CD4-positive, alpha-beta T cell treated with Interleukin-4 for 1 hour (primary cell): ENCODE data around the gene STOML1.
A peak's percentile ranks its signal among the peaks of the same experiment; 100 is the strongest.
"Not testable (repeated sequence)": the region's sequence is repeated elsewhere in the genome, so short reads cannot be mapped to it uniquely, and the experiment has no call there.

Source experiments
- DNase-seq, 2 donors: peaks; one replicate each; pipeline ENCODE4 v3.0.0-alpha.2; 2020 to 2022

The STOML1 gene

GRCh38 chr15:73986055-73986775 is 5.9 kb downstream of the STOML1 start:
- DNase-seq, result no peak

GRCh38 chr15:73985101-73985873 is 6.8 kb downstream of the STOML1 start:
- no peak for DNase-seq

- no peak for DNase-seq
These were observed 7.7 kb downstream of the STOML1 start for GRCh38 chr15:73984208-73984979.

GRCh38 chr15:73983773-73984172 is 8.3 kb downstream of the STOML1 start:
- no peak for DNase-seq

GRCh38 chr15:73983211-73983727 is 8.8 kb downstream of the STOML1 start:
- DNase-seq, result no peak

GRCh38 chr15:73982222-73982962 is 9.7 kb downstream of the STOML1 start:
- peak in 1 of 2 donors; percentile 34 for DNase-seq

GRCh38 chr15:73981761-73982221 is 10.3 kb downstream of the STOML1 start:
- DNase-seq, result no peak

GRCh38 chr15:73979636-73980035 is 12.5 kb downstream of the STOML1 start:
- no peak for DNase-seq

GRCh38 chr15:73978896-73979295 is 13.2 kb downstream of the STOML1 start:
- DNase-seq, result no peak

- peak; percentile 38 to 51 for DNase-seq
These were observed 16.5 kb downstream of the STOML1 start for GRCh38 chr15:73975440-73976125.

GRCh38 chr15:73973683-73974200 is 18.4 kb downstream of the STOML1 start:
- not testable (repeated sequence) for DNase-seq

GRCh38 chr15:73972984-73973682 is 19.0 kb downstream of the STOML1 start:
- peak; percentile 81 to 84 for DNase-seq

- no peak for DNase-seq
These were observed 22.8 kb downstream of the STOML1 start for GRCh38 chr15:73969151-73969759.

- no peak for DNase-seq
These were observed 23.6 kb downstream of the STOML1 start for GRCh38 chr15:73968461-73968860.

- peak in 1 of 2 donors; percentile 49 for DNase-seq
These were observed 26.4 kb downstream of the STOML1 start for GRCh38 chr15:73965758-73966113.

GRCh38 chr15:73965094-73965757 is 26.9 kb downstream of the STOML1 start:
- no peak for DNase-seq

GRCh38 chr15:73964736-73965093 is 27.4 kb downstream of the STOML1 start:
- peak; percentile 82 to 87 for DNase-seq

GRCh38 chr15:73962433-73962832 is 29.7 kb downstream of the STOML1 start:
- DNase-seq, result no peak

GRCh38 chr15:73960472-73961070 is 31.5 kb downstream of the STOML1 start:
- not testable (repeated sequence) for DNase-seq
